Measurements from ENCODE around the gene GALNT2. TPM values are rescaled to one million over a fixed set of nuclear protein-coding genes. Genes with fewer than 3 reads are reported as not detected.

Gene GALNT2
- total and polyA plus RNA-seq, 2 donors (not counting 1 experiment from before 2014, with no cell fraction given), result 19.0 to 184 TPM

DNA sequence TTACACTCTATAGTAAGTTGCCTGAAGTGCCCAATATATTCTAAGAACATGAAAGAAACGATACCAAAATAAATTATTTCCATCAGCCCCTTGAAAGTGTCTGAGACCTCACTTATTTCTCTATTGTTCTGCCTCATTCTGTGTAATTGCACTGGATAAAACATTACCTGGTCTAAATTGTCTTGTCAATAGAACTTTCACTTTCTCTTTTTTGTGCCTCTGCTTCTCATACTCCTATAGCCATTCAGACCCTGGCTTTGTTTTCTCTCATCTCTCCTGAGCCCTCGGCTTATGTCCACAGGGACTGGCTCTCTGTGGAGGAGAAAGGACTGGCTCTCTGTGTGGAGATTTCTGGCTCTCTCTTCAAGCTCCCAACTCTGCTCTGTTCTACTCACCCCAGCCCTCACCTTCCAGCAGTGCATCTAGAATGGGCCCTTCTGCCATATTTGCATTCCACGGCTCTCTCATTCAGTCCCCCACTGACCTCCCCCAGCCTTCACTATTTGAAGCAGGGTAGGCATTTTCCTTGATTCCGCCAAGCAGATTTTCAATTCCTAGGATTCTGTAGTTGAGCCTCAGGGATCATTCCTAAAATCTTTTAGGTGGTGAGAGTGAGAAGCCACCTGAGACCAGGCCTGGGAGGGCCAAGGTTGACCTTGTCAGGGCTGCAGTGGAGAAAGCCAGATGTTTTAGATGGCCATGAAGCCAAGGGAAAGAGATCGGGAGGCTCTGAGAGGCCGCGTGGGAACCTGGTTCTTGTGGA lies 15.9 kb upstream of the GALNT2 start:
- no peaks in the 10 kb centered on the region for H3K9me3 ChIP-seq (ENCODE audit: control extremely low read depth in 1 of 3, control insufficient read depth in 2 of 3, insufficient read depth in 1 of 3, low read length in 2 of 3)
- Mint-ChIP-seq H3K4me3 (no peak overlapping the region), H3K4me1 (no peaks in the 10 kb centered on the region), H3K27ac (no peak overlapping the region), H3K9me3 (ENCODE audit: insufficient read depth) (no peaks in the 10 kb centered on the region), H3K27me3 (peaks cover 17% of the 10 kb centered on the region)
- no peaks in the 10 kb centered on the region for H3K4me1 ChIP-seq (ENCODE audit: control insufficient read depth in 2 of 2, insufficient read depth in 2 of 2, low read length in 2 of 2)
- no peak for TF ChIP-seq CTCF (IDR thresholded peaks at IDR 0.05)
- no peak for TF ChIP-seq EZH2 (IDR thresholded peaks at IDR 0.05; ENCODE audit: borderline replicate concordance, insufficient read depth, low read depth, low read length, poor library complexity, severe bottlenecking)
- intact Hi-C loops (cut with micrococcal nuclease), result no loop called here
- ChIA-PET POLR2A (interaction anchor here (0.6 kb wide), 1 partner anchor 12 kb away, joined by 3 read pairs; no protein-coding TSS in a partner anchor), CTCF (no interaction called here)
- H3K4me3 ChIP-seq (ENCODE audit: control extremely low read depth in 1 of 5, extremely low read depth in 1 of 5, insufficient read depth in 1 of 5, low read depth in 2 of 5, low read length in 4 of 5), result no peak overlapping the region
- WGBS (ENCODE audit: insufficient coverage), result 99% methylated on average over 5 of the region's 7 CpGs
- H3K27ac ChIP-seq (ENCODE audit: low read length in 2 of 2), result no peak overlapping the region
- DNase-seq (no peak), ATAC-seq (ENCODE audit: low read depth) (no peak)
- H3K27me3 ChIP-seq (replicated peaks in 1 of 4; ENCODE audit: control extremely low read depth in 1 of 4, control insufficient read depth in 3 of 4, insufficient read depth in 4 of 4, low read length in 3 of 4), result no peaks in the 10 kb centered on the region
- H3K9ac ChIP-seq (ENCODE audit: low read length), result no peak overlapping the region
- no peaks in the 10 kb centered on the region for H3K79me2 ChIP-seq (ENCODE audit: control insufficient read depth, insufficient read depth, low read length)
- H3K4me2 ChIP-seq (replicated peaks; ENCODE audit: low read depth, low read length, poor library complexity, severe bottlenecking), result no peak overlapping the region
- peak overlapping the region; percentile 47 for H2AFZ ChIP-seq (ENCODE audit: insufficient read depth, low read depth, low read length, poor library complexity, severe bottlenecking)
- H4K20me1 ChIP-seq (ENCODE audit: control insufficient read depth, insufficient read depth, low read length, poor library complexity, severe bottlenecking), result no peaks in the 10 kb centered on the region
- H3K36me3 ChIP-seq (replicated peaks in 1 of 2; ENCODE audit: control extremely low read depth in 1 of 2, control insufficient read depth in 1 of 2, extremely low read depth in 1 of 2, insufficient read depth in 2 of 2, low read length in 1 of 2), result no peaks in the 10 kb centered on the region

DNA sequence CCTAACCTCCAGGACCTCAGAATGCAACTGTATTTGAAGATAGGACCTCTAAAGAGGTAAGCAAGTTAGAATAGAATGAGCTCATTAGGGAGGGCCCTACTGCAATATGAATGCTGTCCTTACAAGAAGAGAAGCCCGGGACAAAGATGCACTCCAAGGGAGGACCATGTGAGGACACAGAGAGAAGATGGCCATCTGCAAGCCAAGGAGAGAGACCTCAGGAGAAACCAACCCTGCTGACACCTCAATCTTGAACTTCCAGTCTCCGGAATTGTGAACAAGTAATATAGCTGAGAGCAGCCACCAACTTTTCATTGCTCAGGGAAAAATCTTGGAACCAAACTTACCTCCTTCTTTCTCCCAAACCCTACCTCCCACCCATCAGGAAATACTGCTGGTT lies 15.0 kb upstream of the GALNT2 start:
- Mint-ChIP-seq H3K4me3 (no peak overlapping the region), H3K27ac (no peak overlapping the region), H3K9me3 (ENCODE audit: insufficient read depth) (no peaks in the 10 kb centered on the region), H3K4me1 (no peaks in the 10 kb centered on the region), H3K27me3 (peaks cover 11% of the 10 kb centered on the region)
- ATAC-seq (ENCODE audit: low read depth) (no peak), DNase-seq (no peak)
- ChIA-PET CTCF (no interaction called here), POLR2A (interaction anchor here (0.6 kb wide), 2 partner anchors 11 to 23 kb away, joined by 3 to 4 read pairs; no protein-coding TSS in a partner anchor)
- no peaks in the 10 kb centered on the region for H4K20me1 ChIP-seq (ENCODE audit: control insufficient read depth, insufficient read depth, low read length, poor library complexity, severe bottlenecking)
- H3K4me1 ChIP-seq (ENCODE audit: control insufficient read depth in 2 of 2, insufficient read depth in 2 of 2, low read length in 2 of 2), result no peaks in the 10 kb centered on the region
- H3K27me3 ChIP-seq (replicated peaks in 1 of 4; ENCODE audit: control extremely low read depth in 1 of 4, control insufficient read depth in 3 of 4, insufficient read depth in 4 of 4, low read length in 3 of 4), result no peaks in the 10 kb centered on the region
- H3K4me2 ChIP-seq (replicated peaks; ENCODE audit: low read depth, low read length, poor library complexity, severe bottlenecking), result no peak overlapping the region
- 100% methylated on average over 2 of the region's 2 CpGs for WGBS (ENCODE audit: insufficient coverage)
- intact Hi-C loops (cut with micrococcal nuclease), result no loop called here
- H3K79me2 ChIP-seq (ENCODE audit: control insufficient read depth, insufficient read depth, low read length), result no peaks in the 10 kb centered on the region
- H3K4me3 ChIP-seq (ENCODE audit: control extremely low read depth in 1 of 5, extremely low read depth in 1 of 5, insufficient read depth in 1 of 5, low read depth in 2 of 5, low read length in 4 of 5), result no peak overlapping the region
- H3K27ac ChIP-seq (ENCODE audit: low read length in 2 of 2), result no peak overlapping the region
- no peak overlapping the region for H2AFZ ChIP-seq (ENCODE audit: insufficient read depth, low read depth, low read length, poor library complexity, severe bottlenecking)
- no peak overlapping the region for H3K9ac ChIP-seq (ENCODE audit: low read length)
- TF ChIP-seq CTCF (IDR thresholded peaks at IDR 0.05) (no peak), EZH2 (IDR thresholded peaks at IDR 0.05; ENCODE audit: borderline replicate concordance, insufficient read depth, low read depth, low read length, poor library complexity, severe bottlenecking) (no peak)
- H3K9me3 ChIP-seq (ENCODE audit: control extremely low read depth in 1 of 3, control insufficient read depth in 2 of 3, insufficient read depth in 1 of 3, low read length in 2 of 3), result no peaks in the 10 kb centered on the region
- no peaks in the 10 kb centered on the region for H3K36me3 ChIP-seq (replicated peaks in 1 of 2; ENCODE audit: control extremely low read depth in 1 of 2, control insufficient read depth in 1 of 2, extremely low read depth in 1 of 2, insufficient read depth in 2 of 2, low read length in 1 of 2)
